ENCODE data around the gene SLC1A7. TPM values are rescaled to one million over a fixed set of nuclear protein-coding genes. Genes with fewer than 3 reads are reported as not detected.

SLC1A7 gene
- total and polyA plus RNA-seq, 4 donors = 0.21 to 0.67 (median 0.43) TPM

GRCh38 chr1:53183095-53183990 lies 40.9 kb upstream of the SLC1A7 start (continued):
- TF ChIP-seq, protein P1, sequence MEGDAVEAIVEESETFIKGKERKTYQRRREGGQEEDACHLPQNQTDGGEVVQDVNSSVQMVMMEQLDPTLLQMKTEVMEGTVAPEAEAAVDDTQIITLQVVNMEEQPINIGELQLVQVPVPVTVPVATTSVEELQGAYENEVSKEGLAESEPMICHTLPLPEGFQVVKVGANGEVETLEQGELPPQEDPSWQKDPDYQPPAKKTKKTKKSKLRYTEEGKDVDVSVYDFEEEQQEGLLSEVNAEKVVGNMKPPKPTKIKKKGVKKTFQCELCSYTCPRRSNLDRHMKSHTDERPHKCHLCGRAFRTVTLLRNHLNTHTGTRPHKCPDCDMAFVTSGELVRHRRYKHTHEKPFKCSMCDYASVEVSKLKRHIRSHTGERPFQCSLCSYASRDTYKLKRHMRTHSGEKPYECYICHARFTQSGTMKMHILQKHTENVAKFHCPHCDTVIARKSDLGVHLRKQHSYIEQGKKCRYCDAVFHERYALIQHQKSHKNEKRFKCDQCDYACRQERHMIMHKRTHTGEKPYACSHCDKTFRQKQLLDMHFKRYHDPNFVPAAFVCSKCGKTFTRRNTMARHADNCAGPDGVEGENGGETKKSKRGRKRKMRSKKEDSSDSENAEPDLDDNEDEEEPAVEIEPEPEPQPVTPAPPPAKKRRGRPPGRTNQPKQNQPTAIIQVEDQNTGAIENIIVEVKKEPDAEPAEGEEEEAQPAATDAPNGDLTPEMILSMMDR (IDR thresholded peaks at IDR 0.05; ENCODE audit: low read depth, low read length, missing input control) = no peak
- TF ChIP-seq, protein P2, sequence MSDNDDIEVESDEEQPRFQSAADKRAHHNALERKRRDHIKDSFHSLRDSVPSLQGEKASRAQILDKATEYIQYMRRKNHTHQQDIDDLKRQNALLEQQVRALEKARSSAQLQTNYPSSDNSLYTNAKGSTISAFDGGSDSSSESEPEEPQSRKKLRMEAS (IDR thresholded peaks at IDR 0.05) = peak; percentile 83
- TF ChIP-seq EGR1 (IDR thresholded peaks at IDR 0.05; ENCODE audit: low read depth in 2 of 2) = peak in 1 of 2 donors; percentile 64

DNA sequence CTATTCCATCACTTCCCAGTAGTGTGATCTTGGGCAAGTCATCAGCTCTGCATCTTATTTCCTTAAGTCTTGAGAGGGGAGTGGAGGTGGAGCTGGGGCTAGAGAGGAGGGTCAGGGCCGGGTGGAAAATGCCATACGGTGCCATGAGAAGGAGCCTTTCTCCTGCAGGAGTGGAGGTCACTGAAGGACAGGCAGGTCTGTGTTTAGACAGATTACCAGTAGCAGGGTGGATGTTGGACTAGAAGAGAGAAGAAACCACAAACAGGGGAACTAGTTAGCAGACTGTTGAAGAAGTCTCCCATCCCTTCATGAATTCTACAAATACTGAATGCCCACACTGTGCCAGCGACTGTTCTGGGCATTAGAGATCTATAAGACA lies 40.3 kb upstream of the SLC1A7 start:
- no peak overlapping the region for H3K4me3 ChIP-seq (ENCODE audit: low read depth in 1 of 3, low read length in 3 of 3)
- H3K9me3 ChIP-seq (ENCODE audit: control insufficient read depth in 4 of 4, low read length in 3 of 4) = no peaks in the 10 kb centered on the region
- H3K36me3 ChIP-seq (ENCODE audit: control insufficient read depth in 4 of 4, insufficient read depth in 3 of 4, low read depth in 1 of 4, low read length in 3 of 4) = no peaks in the 10 kb centered on the region
- DNase-seq (ENCODE audit: low spot score) = no peak
- H3K4me1 ChIP-seq (ENCODE audit: control insufficient read depth in 4 of 4, insufficient read depth in 4 of 4, low read length in 3 of 4) = peaks cover 21 to 47% (median 39%) of the 10 kb centered on the region in 4 donors
- H3K27ac ChIP-seq (ENCODE audit: low read depth in 1 of 2, low read length in 2 of 2) = peak overlapping the region; percentile 79 to 82
- peak overlapping the region in 1 of 2 donors; percentile 50 for H3K9ac ChIP-seq (ENCODE audit: low read depth in 1 of 2, low read length in 2 of 2)
- TF ChIP-seq NR2F2 (IDR thresholded peaks at IDR 0.05) (no peak), GABPA (IDR thresholded peaks at IDR 0.05 in 1 of 2, conservative IDR thresholded peaks at IDR 0.05 in 1 of 2) (no peak), ZBTB33 (IDR thresholded peaks at IDR 0.05) (no peak), HNF4G (IDR thresholded peaks at IDR 0.05) (no peak), FOXA1 (IDR thresholded peaks at IDR 0.05) (no peak), HNF4A (conservative IDR thresholded peaks at IDR 0.05) (no peak), FOXA2 (IDR thresholded peaks at IDR 0.05) (no peak), RAD21 (IDR thresholded peaks at IDR 0.05) (no peak), JUND (IDR thresholded peaks at IDR 0.05) (no peak), TAF1 (conservative IDR thresholded peaks at IDR 0.05) (no peak), EGR1 (IDR thresholded peaks at IDR 0.05; ENCODE audit: low read depth in 2 of 2) (no peak), SP1 (IDR thresholded peaks at IDR 0.05) (no peak), YY1 (IDR thresholded peaks at IDR 0.05) (no peak), REST (IDR thresholded peaks at IDR 0.05) (no peak), RXRA (IDR thresholded peaks at IDR 0.05) (no peak)
- TF ChIP-seq, protein P1 (IDR thresholded peaks at IDR 0.05; ENCODE audit: low read depth, low read length, missing input control) = no peak
- TF ChIP-seq, protein P2 (IDR thresholded peaks at IDR 0.05) = no peak
- no peaks in the 10 kb centered on the region for H3K27me3 ChIP-seq (ENCODE audit: control insufficient read depth in 4 of 4, insufficient read depth in 4 of 4, low read length in 3 of 4)
- WGBS = 46% methylated on average over 3 of the region's 3 CpGs
